Neural cell (in vitro differentiated cells): Measurements from ENCODE around the gene SSBP3. TPM values are rescaled to one million over a fixed set of nuclear protein-coding genes. Genes with fewer than 3 reads are reported as not detected.

Experiments used
- H2AFZ ChIP-seq: fragments of 200-600, 300-800 bp; sonication (generic), shearing (Covaris generic); 2 replicates; pipeline ENCODE4 v1.6.0; 2014; ENCODE audit warnings: low read depth, mild to moderate bottlenecking, antibody characterized with exemption, low read length, moderate library complexity
- H3F3A ChIP-seq: fragments of 200-600 bp; shearing (Covaris generic); 2 replicates; pipeline ENCODE4 v1.6.1; 2016; ENCODE audit warnings: mild to moderate bottlenecking, moderate library complexity, mixed read lengths, antibody characterized with exemption, low read length; ENCODE audit not compliant: insufficient read depth, poor library complexity, severe bottlenecking
- H3K27ac ChIP-seq: fragments of 200-600, 300-800 bp; sonication (generic), shearing (Covaris generic); 2 replicates; pipeline ENCODE4 v1.5.1; 2014; ENCODE audit warnings: mild to moderate bottlenecking, low read length, moderate library complexity
- H3K27me3 ChIP-seq: fragments of 300-800, 200-600 bp; sonication (generic), shearing (Covaris generic); 2 replicates; pipeline ENCODE4 v1.6.0; 2014; ENCODE audit warnings: mild to moderate bottlenecking, low read depth, low read length, moderate library complexity; ENCODE audit not compliant: insufficient read depth
- H3K36me3 ChIP-seq: fragments of 300-800, 200-600 bp; sonication (generic), shearing (Covaris generic); 2 replicates; pipeline ENCODE4 v1.5.1; 2014; ENCODE audit warnings: mild to moderate bottlenecking, antibody characterized with exemption, low read length, moderate library complexity; ENCODE audit not compliant: insufficient read depth
- H3K4me2 ChIP-seq: fragments of 300-800, 200-600 bp; sonication (generic), shearing (Covaris generic); 2 replicates; pipeline ENCODE4 v1.6.0; 2014; ENCODE audit warnings: mild to moderate bottlenecking, low read length
- H3K4me3 ChIP-seq: fragments of 300-800, 200-600 bp; sonication (generic), shearing (Covaris generic); 2 replicates; pipeline ENCODE4 v1.5.1; 2014; ENCODE audit warnings: mild to moderate bottlenecking, low read length, moderate library complexity
- H3K79me2 ChIP-seq: fragments of 200-600 bp; shearing (Covaris generic); replicated peaks from 2 replicates; pipeline ENCODE4 v1.6.0; 2014; ENCODE audit warnings: mild to moderate bottlenecking, low read length, moderate library complexity; ENCODE audit not compliant: insufficient read depth
- H3K9ac ChIP-seq: fragments of 300-800, 200-600 bp; sonication (generic), shearing (Covaris generic); 2 replicates; pipeline ENCODE4 v1.6.1; 2016; ENCODE audit warnings: mild to moderate bottlenecking, low read length, mixed read lengths
- H3K9me2 ChIP-seq: fragments of 200-600 bp; shearing (Covaris generic); 2 replicates; pipeline ENCODE4 v1.6.1; 2016; ENCODE audit warnings: mild to moderate bottlenecking, low read length, mixed read lengths; ENCODE audit not compliant: insufficient read depth
- H3K9me3 ChIP-seq: fragments of 200-600, 300-800 bp; sonication (generic), shearing (Covaris generic); 2 replicates; pipeline ENCODE4 v1.6.1; 2016; ENCODE audit warnings: mild to moderate bottlenecking, mixed run types, low read length, moderate library complexity, mixed read lengths
- H4K20me1 ChIP-seq: fragments of 200-600 bp; shearing (Covaris generic); 2 replicates; pipeline ENCODE4 v1.6.1; 2016; ENCODE audit warnings: mild to moderate bottlenecking, mixed run types; ENCODE audit not compliant: insufficient read depth
- EP300 ChIP-seq: fragments of 450-650 bp; conservative IDR thresholded peaks from 2 replicates; pipeline ENCODE4 v1.6.1; 2014; ENCODE audit warnings: antibody characterized with exemption, mild to moderate bottlenecking, moderate library complexity; ENCODE audit not compliant: poor library complexity, severe bottlenecking
- EZH2 ChIP-seq: fragments of 200-600, 300-800 bp; shearing (Covaris generic), sonication (generic); IDR thresholded peaks from 2 replicates; pipeline ENCODE4 v1.6.1; 2014; ENCODE audit warnings: antibody characterized with exemption, low read length, borderline replicate concordance, mild to moderate bottlenecking; ENCODE audit not compliant: insufficient read depth, poor library complexity, severe bottlenecking
- MXI1 ChIP-seq: fragments of 450-650 bp; conservative IDR thresholded peaks from 2 replicates; pipeline ENCODE4 v1.6.1; 2014; ENCODE audit warnings: antibody characterized with exemption, mild to moderate bottlenecking; ENCODE audit not compliant: poor library complexity, severe bottlenecking
- POLR2AphosphoS5 ChIP-seq: IDR thresholded peaks from 2 replicates; pipeline ENCODE4 v1.6.1; 2012
- RAD21 ChIP-seq: fragments of 450-650 bp; conservative IDR thresholded peaks from 2 replicates; pipeline ENCODE4 v1.6.1; 2014; ENCODE audit warnings: antibody characterized with exemption, mild to moderate bottlenecking, moderate library complexity
- SMC3 ChIP-seq: fragments of 450-650 bp; conservative IDR thresholded peaks from 2 replicates; pipeline ENCODE4 v1.6.1; 2014; ENCODE audit warnings: antibody characterized with exemption, mild to moderate bottlenecking, moderate library complexity; ENCODE audit not compliant: poor library complexity
- TAF1 ChIP-seq: IDR thresholded peaks from 2 replicates; pipeline ENCODE4 v1.6.1; 2012; ENCODE audit warnings: low read depth
- polyA plus RNA-seq: library from polyadenylated mRNA; depleted of rRNA; stranded (reverse); fragments of >200 nt; gene quantifications from 2 replicates; pipeline ENCODE4 v1.2.3, GENCODE V29; 2014
- TF ChIP-seq, protein P1 (sequence below): IDR thresholded peaks from 2 replicates; pipeline ENCODE4 v1.6.1; 2012; ENCODE audit warnings: borderline replicate concordance
- TF ChIP-seq, protein P2 (sequence below): fragments of 450-650 bp; IDR thresholded peaks from 2 replicates; pipeline ENCODE4 v1.5.1; 2014; ENCODE audit warnings: antibody characterized with exemption, mild to moderate bottlenecking, moderate library complexity; ENCODE audit not compliant: poor library complexity, severe bottlenecking

Gene SSBP3
- polyA plus RNA-seq, 1 donor from 2014 or later, result 77.4 TPM

DNA sequence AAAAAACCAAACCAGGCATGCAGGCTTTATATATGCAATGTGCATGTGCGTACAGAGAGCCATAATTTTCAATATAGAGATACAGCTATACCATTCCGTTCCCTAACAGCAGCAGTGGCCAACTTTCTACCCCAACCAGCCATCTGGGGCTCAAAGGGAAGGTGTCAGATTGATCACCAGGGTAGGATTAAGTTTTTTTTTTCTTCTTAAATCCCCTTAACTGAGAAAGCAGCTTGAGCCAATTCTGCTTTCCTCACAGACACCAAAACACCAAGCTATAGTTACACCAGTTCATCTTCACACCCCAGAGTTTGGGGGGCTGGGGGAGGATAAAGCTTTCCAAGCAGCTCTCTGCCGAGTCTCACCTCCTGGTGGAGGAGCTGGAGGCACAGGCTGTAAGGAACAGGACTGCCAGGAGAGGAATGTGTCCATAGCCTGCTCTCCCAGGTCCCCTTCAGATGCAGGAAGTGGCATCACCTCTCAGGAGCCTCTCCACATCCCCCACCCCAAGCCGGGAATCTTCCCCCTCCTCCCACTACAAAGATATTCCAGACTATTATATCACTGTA, 87.9 kb downstream of the SSBP3 start:
- peaks cover 89% of the 10 kb centered on the region for H3K79me2 ChIP-seq
- no peak overlapping the region for H3K27ac ChIP-seq

DNA sequence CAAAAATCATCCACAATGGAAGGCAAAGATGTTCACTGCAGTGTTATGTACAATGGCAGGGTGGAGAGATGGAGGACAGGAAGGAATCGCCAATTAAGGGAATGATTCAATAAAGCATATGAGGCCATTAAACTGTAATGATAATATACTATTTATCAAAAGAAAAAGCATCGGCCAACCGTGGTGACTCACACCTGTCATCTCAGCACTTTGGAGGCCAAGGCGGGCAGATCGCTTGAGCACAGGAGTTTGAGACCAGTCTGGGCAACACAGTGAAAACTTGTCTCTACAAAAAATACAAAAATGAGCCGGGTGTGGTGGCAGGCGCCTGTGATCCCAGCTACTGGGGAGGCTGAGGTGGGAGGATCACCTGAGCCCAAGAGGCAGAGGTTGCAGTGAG, 89.1 kb downstream of the SSBP3 start:
- H3K79me2 ChIP-seq, result peaks cover 87% of the 10 kb centered on the region
- no peaks in the 10 kb centered on the region for H3K9me2 ChIP-seq
- TF ChIP-seq RAD21 (no peak), TAF1 (no peak), EZH2 (no peak), EP300 (no peak), MXI1 (no peak), SMC3 (no peak), POLR2AphosphoS5 (no peak)
- TF ChIP-seq, protein P1, sequence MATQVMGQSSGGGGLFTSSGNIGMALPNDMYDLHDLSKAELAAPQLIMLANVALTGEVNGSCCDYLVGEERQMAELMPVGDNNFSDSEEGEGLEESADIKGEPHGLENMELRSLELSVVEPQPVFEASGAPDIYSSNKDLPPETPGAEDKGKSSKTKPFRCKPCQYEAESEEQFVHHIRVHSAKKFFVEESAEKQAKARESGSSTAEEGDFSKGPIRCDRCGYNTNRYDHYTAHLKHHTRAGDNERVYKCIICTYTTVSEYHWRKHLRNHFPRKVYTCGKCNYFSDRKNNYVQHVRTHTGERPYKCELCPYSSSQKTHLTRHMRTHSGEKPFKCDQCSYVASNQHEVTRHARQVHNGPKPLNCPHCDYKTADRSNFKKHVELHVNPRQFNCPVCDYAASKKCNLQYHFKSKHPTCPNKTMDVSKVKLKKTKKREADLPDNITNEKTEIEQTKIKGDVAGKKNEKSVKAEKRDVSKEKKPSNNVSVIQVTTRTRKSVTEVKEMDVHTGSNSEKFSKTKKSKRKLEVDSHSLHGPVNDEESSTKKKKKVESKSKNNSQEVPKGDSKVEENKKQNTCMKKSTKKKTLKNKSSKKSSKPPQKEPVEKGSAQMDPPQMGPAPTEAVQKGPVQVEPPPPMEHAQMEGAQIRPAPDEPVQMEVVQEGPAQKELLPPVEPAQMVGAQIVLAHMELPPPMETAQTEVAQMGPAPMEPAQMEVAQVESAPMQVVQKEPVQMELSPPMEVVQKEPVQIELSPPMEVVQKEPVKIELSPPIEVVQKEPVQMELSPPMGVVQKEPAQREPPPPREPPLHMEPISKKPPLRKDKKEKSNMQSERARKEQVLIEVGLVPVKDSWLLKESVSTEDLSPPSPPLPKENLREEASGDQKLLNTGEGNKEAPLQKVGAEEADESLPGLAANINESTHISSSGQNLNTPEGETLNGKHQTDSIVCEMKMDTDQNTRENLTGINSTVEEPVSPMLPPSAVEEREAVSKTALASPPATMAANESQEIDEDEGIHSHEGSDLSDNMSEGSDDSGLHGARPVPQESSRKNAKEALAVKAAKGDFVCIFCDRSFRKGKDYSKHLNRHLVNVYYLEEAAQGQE, result no peak
- TF ChIP-seq, protein P2, sequence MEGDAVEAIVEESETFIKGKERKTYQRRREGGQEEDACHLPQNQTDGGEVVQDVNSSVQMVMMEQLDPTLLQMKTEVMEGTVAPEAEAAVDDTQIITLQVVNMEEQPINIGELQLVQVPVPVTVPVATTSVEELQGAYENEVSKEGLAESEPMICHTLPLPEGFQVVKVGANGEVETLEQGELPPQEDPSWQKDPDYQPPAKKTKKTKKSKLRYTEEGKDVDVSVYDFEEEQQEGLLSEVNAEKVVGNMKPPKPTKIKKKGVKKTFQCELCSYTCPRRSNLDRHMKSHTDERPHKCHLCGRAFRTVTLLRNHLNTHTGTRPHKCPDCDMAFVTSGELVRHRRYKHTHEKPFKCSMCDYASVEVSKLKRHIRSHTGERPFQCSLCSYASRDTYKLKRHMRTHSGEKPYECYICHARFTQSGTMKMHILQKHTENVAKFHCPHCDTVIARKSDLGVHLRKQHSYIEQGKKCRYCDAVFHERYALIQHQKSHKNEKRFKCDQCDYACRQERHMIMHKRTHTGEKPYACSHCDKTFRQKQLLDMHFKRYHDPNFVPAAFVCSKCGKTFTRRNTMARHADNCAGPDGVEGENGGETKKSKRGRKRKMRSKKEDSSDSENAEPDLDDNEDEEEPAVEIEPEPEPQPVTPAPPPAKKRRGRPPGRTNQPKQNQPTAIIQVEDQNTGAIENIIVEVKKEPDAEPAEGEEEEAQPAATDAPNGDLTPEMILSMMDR, result no peak

More for the DNA sequence above, 87.9 kb downstream of the SSBP3 start:
- H3K36me3 ChIP-seq, result no peaks in the 10 kb centered on the region
- H3K27me3 ChIP-seq, result no peaks in the 10 kb centered on the region
- peaks cover 23% of the 10 kb centered on the region for H4K20me1 ChIP-seq
- H3F3A ChIP-seq, result no peaks in the 10 kb centered on the region
- no peak overlapping the region for H3K4me3 ChIP-seq
- H3K4me2 ChIP-seq, result no peak overlapping the region
- no peak overlapping the region for H3K9ac ChIP-seq
- H2AFZ ChIP-seq, result no peak overlapping the region
- no peaks in the 10 kb centered on the region for H3K9me3 ChIP-seq
- TF ChIP-seq, protein P2, result no peak
- TF ChIP-seq TAF1 (no peak), RAD21 (no peak), EZH2 (no peak), MXI1 (no peak), POLR2AphosphoS5 (no peak), SMC3 (no peak), EP300 (no peak)
- TF ChIP-seq, protein P1, result no peak
- no peaks in the 10 kb centered on the region for H3K9me2 ChIP-seq

More for the DNA sequence above, 89.1 kb downstream of the SSBP3 start:
- Histone ChIP-seq H2AFZ (no peak overlapping the region), H3K4me3 (no peak overlapping the region), H3K9ac (no peak overlapping the region), H3K27me3 (no peaks in the 10 kb centered on the region), H3K4me2 (no peak overlapping the region), H4K20me1 (peaks cover 13% of the 10 kb centered on the region), H3K9me3 (no peaks in the 10 kb centered on the region), H3K36me3 (no peaks in the 10 kb centered on the region), H3K27ac (no peak overlapping the region), H3F3A (no peaks in the 10 kb centered on the region)
